SU-DHL-6 (cell line): ENCODE results near the gene ZRSR2.
"Not testable (repeated sequence)": the region's sequence is repeated elsewhere in the genome, so short reads cannot be mapped to it uniquely, and the experiment has no call there.

Source experiments
- H2AFZ ChIP-seq: fragments of 200-600 bp; sonication (generic); 2 replicates; pipeline ENCODE4 v1.6.1; 2014; ENCODE audit warnings: low read depth, mild to moderate bottlenecking, moderate library complexity, mixed read lengths, antibody characterized with exemption, low read length; ENCODE audit not compliant: severe bottlenecking
- H3F3A ChIP-seq: fragments of 200-600 bp; shearing (Covaris generic); 2 replicates; pipeline ENCODE4 v1.6.0; 2016; ENCODE audit warnings: antibody characterized with exemption, mild to moderate bottlenecking; ENCODE audit not compliant: insufficient read depth
- H3K27ac ChIP-seq: fragments of 200-600 bp; sonication (generic); 2 replicates; pipeline ENCODE4 v1.5.1; 2016; ENCODE audit warnings: low read depth, mild to moderate bottlenecking, low read length, moderate library complexity, mixed read lengths
- H3K27me3 ChIP-seq: fragments of 200-600 bp; sonication (generic), shearing (Covaris generic); 2 replicates; pipeline ENCODE4 v1.6.0; 2014; ENCODE audit warnings: mild to moderate bottlenecking, low read length
- H3K36me3 ChIP-seq: fragments of 200-600 bp; sonication (generic); 2 replicates; pipeline ENCODE4 v1.6.1; 2014; ENCODE audit warnings: mild to moderate bottlenecking, low read length, mixed read lengths
- H3K4me2 ChIP-seq: fragments of 300-600, 200-600 bp; shearing (Covaris generic), sonication (generic); 2 replicates; pipeline ENCODE4 v1.6.0; 2014; ENCODE audit warnings: low read length, low read depth, mild to moderate bottlenecking; ENCODE audit not compliant: poor library complexity, severe bottlenecking
- H3K4me3 ChIP-seq: fragments of 200-600 bp; sonication (generic); 2 replicates; pipeline ENCODE4 v1.5.1; 2014; ENCODE audit warnings: antibody characterized with exemption, low read length, mild to moderate bottlenecking, mixed read lengths; ENCODE audit not compliant: insufficient read depth, poor library complexity, severe bottlenecking
- H3K79me2 ChIP-seq: fragments of 200-600 bp; sonication (generic); 2 replicates; pipeline ENCODE4 v1.6.1; 2014; ENCODE audit warnings: mild to moderate bottlenecking, low read length, moderate library complexity; ENCODE audit not compliant: insufficient read depth
- H3K9ac ChIP-seq: fragments of 200-600 bp; sonication (generic); 2 replicates; pipeline ENCODE4 v1.7.0; 2014; ENCODE audit warnings: mild to moderate bottlenecking, low read length
- H3K9me2 ChIP-seq: fragments of 200-600 bp; sonication (generic); replicated peaks from 2 replicates; pipeline ENCODE4 v1.6.1; 2014; ENCODE audit warnings: low read length; ENCODE audit not compliant: insufficient read depth
- H3K9me3 ChIP-seq: fragments of 200-600 bp; sonication (generic); 2 replicates; pipeline ENCODE4 v1.6.1; 2014; ENCODE audit warnings: low read length, mixed read lengths; ENCODE audit not compliant: insufficient read depth
- H4K20me1 ChIP-seq: fragments of 200-600 bp; sonication (generic); 2 replicates; pipeline ENCODE4 v1.6.1; 2014; ENCODE audit warnings: low read depth, mild to moderate bottlenecking, antibody characterized with exemption, low read length, moderate library complexity, mixed read lengths
- EZH2phosphoT487 ChIP-seq: fragments of 200-600 bp; sonication (generic), shearing (Covaris generic); conservative IDR thresholded peaks from 2 replicates; pipeline ENCODE4 v1.6.1; 2018; ENCODE audit warnings: mild to moderate bottlenecking, antibody characterized with exemption, low read length, moderate library complexity, mixed read lengths
- TF ChIP-seq, protein P1 (sequence below): fragments of 200-600 bp; sonication (generic); IDR thresholded peaks from one replicate; pipeline ENCODE4 v1.5.1; 2017; ENCODE audit warnings: antibody characterized with exemption, mild to moderate bottlenecking, low read length, moderate library complexity; ENCODE audit not compliant: insufficient read depth, poor library complexity, severe bottlenecking

Gene ZRSR2, protein sequence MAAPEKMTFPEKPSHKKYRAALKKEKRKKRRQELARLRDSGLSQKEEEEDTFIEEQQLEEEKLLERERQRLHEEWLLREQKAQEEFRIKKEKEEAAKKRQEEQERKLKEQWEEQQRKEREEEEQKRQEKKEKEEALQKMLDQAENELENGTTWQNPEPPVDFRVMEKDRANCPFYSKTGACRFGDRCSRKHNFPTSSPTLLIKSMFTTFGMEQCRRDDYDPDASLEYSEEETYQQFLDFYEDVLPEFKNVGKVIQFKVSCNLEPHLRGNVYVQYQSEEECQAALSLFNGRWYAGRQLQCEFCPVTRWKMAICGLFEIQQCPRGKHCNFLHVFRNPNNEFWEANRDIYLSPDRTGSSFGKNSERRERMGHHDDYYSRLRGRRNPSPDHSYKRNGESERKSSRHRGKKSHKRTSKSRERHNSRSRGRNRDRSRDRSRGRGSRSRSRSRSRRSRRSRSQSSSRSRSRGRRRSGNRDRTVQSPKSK

DNA sequence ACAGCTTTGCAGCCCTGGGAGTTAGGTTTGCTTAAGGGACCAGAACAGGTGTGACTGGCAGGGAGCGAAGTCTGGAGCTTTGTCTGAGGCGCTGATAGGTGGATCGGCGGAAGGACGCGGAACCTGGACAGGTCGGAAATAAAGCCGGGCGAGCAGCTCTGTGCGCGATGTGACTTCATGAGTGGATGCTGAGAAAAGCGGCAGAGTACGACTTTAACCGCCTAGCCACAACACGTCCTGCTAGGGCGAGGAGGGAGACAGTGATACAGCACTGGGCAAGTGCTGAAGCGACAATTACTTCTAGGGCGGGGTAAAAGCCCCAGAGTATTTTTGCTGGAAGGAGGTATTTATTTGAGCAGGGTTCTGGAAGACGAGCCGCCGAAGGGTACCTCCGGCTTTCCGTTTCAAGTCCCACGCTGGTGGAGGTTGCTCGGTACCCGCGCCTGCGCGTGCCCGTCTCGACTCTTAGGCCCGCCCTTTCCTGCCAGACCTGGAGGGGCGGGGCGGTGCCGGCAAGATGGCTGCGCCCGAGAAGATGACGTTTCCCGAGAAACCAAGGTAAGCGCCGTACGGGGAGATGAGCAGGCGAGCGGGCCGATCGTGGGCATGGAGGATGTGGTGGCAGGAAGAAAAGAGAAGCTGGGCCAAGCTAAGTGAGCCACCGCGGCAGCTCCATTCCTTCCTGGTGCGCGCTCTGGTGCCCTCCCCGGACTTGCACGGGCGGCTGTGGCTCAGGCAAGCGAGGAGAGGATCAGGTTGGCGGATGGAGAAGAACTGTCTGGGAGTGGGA lies at the start of gene ZRSR2:
TSS of gene ZRSR2 (plus strand) at position 506 of the 790 bp plus-strand sequence. CDS start at position 518, 12 bp downstream.
- Histone ChIP-seq H4K20me1 (no peaks in the 10 kb centered on the region), H3K9ac (peak within 1 kb of the TSS; percentile 89), H3K27me3 (no peaks in the 10 kb centered on the region), H3K9me2 (no peaks in the 10 kb centered on the region), H3K36me3 (no peaks in the 10 kb centered on the region), H3F3A (no peaks in the 10 kb centered on the region), H3K9me3 (no peaks in the 10 kb centered on the region), H2AFZ (peak within 1 kb of the TSS; percentile 91), H3K27ac (peak within 1 kb of the TSS; percentile 78), H3K79me2 (peaks cover 21% of the 10 kb centered on the region; the same call in 1 of the 2 replicates), H3K4me2 (peak within 1 kb of the TSS; percentile 72), H3K4me3 (peak within 1 kb of the TSS; percentile 88)
- no peak for TF ChIP-seq EZH2phosphoT487
- TF ChIP-seq, protein P1, sequence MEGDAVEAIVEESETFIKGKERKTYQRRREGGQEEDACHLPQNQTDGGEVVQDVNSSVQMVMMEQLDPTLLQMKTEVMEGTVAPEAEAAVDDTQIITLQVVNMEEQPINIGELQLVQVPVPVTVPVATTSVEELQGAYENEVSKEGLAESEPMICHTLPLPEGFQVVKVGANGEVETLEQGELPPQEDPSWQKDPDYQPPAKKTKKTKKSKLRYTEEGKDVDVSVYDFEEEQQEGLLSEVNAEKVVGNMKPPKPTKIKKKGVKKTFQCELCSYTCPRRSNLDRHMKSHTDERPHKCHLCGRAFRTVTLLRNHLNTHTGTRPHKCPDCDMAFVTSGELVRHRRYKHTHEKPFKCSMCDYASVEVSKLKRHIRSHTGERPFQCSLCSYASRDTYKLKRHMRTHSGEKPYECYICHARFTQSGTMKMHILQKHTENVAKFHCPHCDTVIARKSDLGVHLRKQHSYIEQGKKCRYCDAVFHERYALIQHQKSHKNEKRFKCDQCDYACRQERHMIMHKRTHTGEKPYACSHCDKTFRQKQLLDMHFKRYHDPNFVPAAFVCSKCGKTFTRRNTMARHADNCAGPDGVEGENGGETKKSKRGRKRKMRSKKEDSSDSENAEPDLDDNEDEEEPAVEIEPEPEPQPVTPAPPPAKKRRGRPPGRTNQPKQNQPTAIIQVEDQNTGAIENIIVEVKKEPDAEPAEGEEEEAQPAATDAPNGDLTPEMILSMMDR, result no peak

DNA sequence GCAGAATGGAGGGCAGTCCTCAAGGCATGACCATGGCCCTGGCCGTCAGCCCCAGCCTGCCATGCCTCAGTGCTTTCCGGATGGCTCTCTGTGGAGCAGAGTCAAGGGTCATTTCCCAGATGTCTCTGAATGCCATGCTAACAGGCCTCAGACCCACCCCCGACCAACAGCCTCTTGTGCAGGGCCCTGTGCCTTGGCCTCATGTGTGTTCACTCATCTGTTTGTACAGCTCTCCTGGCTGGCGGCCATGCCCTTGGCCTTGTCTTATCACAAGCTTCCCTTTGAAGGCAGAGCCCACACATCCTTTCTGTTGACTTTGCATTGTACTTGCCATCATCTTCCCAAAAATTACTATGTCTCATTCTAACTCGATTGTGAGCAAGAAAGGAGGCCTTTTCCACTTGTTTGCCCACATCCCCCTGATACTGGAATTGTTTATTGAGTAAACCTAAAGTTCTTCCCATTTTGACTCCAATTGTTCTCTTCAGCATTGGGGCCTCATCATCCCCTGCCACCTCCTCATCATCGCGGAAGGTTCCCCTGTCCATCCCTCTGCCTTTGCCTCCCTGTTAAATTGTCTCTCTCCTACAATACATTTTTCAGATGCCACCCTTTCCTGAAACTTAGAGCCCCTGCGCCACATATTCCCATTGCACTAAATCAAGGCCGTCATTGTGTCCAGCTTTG lies 46.0 kb upstream of the ZRSR2 start:
- H3K36me3 ChIP-seq, result no peaks in the 10 kb centered on the region
- no peak overlapping the region for H3K4me2 ChIP-seq
- no peak overlapping the region for H3K9ac ChIP-seq
- no peaks in the 10 kb centered on the region for H3K27me3 ChIP-seq
- H3F3A ChIP-seq, result no peaks in the 10 kb centered on the region
- TF ChIP-seq, protein P1, result no peak
- no peak for TF ChIP-seq EZH2phosphoT487
- no peaks in the 10 kb centered on the region for H3K9me2 ChIP-seq
- H2AFZ ChIP-seq, result no peak overlapping the region
- no peaks in the 10 kb centered on the region for H4K20me1 ChIP-seq
- no peaks in the 10 kb centered on the region for H3K79me2 ChIP-seq
- no peak overlapping the region for H3K4me3 ChIP-seq
- H3K9me3 ChIP-seq, result no peaks in the 10 kb centered on the region
- H3K27ac ChIP-seq, result no peak overlapping the region

DNA sequence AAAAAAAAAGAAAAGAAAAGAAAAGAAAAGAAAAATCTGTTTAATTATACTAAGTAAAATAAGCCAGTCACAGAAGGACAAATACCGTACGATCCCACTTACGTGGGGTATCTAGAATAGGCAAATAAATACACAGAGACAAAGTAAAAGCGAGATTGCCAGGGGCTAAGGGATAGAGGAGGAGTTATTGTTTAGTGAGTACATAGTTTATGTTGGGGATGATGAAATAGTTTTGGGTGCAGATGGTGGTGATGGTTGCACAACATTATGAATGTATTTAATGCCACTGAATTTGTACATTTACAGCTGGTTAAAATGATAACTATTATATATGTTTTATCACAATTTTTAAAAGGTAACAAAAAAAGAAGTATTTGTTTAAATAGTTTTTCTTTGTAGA lies 45.1 kb upstream of the ZRSR2 start:
- Histone ChIP-seq H3K9ac (no peak overlapping the region), H3F3A (no peaks in the 10 kb centered on the region), H3K4me2 (no peak overlapping the region), H3K4me3 (no peak overlapping the region), H3K9me3 (no peaks in the 10 kb centered on the region), H3K9me2 (no peaks in the 10 kb centered on the region), H4K20me1 (no peaks in the 10 kb centered on the region), H2AFZ (no peak overlapping the region), H3K27me3 (no peaks in the 10 kb centered on the region), H3K36me3 (no peaks in the 10 kb centered on the region), H3K27ac (no peak overlapping the region), H3K79me2 (no peaks in the 10 kb centered on the region)
- no peak for TF ChIP-seq EZH2phosphoT487
- TF ChIP-seq, protein P1, result no peak

DNA sequence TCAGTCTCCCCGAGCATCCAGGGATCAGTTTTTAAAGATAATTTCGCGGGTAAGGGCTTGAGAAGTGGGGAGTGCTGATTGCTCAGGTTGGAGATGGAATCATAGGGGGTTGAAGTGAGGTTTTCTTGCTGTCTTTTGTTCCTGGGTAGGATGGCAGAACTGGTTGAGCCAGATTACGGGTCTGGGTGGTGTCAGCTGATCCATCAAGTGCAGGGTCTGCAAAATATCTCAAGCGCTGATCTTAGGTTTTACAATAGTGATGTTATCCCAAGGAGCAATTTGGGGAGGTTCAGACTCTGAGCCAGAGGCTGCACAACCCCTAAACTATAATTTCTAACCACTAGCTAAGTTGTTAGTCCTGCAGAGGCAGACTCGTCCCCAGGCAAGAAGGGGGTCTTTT lies 43.6 kb upstream of the ZRSR2 start:
- H3K27ac ChIP-seq, H3K79me2 ChIP-seq, H3K9me2 ChIP-seq, H3K4me2 ChIP-seq, H3K9me3 ChIP-seq, H3K27me3 ChIP-seq, H3K9ac ChIP-seq, H3K36me3 ChIP-seq, H2AFZ ChIP-seq, H3F3A ChIP-seq, H4K20me1 ChIP-seq, H3K4me3 ChIP-seq: not testable (repeated sequence)
